NCI-H226 (cell line): ENCODE data around the gene PELI1.

Experiments
- DNase-seq: peaks from one replicate; pipeline ENCODE4 v3.0.0-alpha.2; 2015

Gene PELI1

DNA sequence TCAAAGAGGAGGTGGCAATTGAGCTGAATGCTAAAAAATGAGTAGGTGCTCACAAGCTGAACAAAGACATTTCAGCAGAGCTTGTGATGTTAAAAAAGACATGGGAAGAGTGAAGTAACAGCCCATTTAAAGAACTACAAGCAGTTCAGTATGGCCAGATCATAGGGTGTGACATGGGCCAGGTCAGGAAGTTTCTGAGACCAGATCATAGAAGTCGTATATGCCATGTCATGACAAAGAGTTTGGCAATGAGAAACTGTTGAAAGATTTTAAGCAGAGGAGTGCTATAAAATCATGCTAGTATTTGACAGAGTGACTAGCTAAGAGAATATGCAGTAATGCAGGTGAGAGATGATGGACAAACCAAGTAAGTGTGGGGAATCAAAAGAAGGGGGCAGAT is 7.3 kb upstream of the PELI1 start:
- no peak for DNase-seq

DNA sequence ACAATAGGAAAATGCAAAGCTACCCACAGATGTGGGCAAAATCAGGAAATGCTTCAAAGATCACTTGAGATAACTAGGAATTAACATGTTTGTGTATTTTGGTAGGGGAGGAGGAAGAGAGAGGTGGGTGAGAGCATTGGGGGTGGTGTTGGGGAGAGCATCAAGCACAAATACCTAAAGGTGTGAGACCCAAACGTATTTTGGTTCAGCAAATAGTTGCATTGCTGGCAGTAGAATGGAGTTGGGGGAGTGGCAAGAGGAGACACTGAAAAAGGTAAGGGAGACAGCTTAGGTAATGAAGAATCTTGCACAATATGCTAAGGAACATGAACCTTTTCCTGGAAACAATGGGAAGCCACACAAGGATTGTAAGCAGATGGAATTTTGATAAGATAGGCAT is 1.5 kb upstream of the PELI1 start:
- no peak for DNase-seq

DNA sequence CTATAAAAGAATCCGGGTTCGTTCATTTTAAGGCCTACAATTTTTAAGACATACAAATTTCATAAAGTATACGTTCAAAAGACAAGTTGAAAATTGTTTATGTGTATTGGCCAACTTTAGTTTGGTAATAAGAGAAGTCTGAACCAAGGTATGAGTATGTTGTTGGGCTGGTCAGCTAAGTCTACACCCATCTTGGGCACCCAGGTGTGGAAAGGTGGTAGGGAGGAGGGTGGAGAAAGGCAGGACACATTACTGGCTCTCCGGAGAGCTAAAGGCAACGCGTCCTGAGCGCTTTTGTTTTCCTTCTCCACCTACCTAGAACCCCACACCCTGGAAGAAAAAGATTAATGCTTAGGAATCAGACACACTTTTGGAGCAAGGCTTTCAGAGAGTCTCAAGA is 899 bp upstream of the PELI1 start:
- DNase-seq = no peak

DNA sequence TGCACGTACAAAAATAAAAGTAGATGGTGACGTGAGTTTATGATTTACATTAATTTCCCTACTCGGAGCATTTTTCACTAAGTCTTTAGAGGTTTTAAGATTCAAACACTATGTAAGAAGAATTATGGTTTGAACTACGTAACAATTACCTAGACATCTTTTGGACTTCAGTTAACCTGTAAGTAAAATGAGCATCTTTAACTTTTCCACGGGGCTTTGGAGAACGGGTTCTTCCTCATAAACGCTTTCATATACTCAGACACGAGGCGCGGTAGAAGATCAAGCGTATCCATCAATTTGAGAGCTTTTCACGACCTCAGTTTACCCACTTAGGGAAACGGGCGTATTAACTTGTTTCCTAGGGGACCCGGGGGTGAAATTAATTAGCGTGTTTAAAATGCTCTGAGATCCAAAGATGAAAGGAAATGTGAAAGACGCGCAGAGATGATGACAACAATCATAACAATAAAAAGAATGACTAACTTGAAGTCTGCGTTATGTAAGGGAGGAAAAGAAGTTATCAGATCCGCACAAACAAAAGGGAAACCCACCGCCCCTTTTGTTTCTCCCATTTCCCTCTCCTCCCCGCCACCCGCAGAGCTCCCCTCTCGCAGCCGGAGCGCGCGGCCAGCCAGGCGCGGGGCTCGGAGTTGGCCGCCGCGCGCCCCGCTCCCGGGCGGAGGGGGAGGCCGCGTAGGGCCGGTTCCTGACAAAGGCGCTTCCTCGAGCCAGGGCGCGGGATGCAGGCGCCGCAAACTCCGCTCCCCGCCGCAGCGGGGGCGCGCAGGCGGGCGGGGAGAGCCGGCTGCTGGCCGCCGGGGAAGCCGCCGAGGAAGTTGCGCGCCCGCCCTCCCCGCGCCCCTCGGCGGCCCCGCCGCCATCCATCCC is 807 bp downstream of the PELI1 start:
- peak; percentile 5 for DNase-seq

DNA sequence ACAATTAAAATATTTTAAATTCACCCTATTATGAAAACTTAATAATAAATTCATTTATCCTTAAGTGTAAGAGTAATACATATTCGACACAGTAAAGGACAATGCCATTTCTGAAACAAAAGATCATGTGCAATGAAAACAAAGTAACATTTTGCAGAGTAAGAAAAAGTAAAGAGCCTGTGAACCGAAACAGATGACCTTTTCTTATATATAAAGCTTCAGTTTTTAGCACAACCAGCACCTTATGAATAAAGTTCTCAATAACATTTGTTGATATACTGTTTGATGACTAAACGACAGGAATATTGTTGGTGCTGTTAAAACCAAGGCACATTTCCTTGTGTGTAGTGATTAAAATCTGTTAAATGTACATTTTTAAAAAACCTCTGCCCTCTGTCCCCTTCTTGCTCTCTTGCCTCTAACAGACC is 1.5 kb downstream of the PELI1 start:
- DNase-seq = no peak

DNA sequence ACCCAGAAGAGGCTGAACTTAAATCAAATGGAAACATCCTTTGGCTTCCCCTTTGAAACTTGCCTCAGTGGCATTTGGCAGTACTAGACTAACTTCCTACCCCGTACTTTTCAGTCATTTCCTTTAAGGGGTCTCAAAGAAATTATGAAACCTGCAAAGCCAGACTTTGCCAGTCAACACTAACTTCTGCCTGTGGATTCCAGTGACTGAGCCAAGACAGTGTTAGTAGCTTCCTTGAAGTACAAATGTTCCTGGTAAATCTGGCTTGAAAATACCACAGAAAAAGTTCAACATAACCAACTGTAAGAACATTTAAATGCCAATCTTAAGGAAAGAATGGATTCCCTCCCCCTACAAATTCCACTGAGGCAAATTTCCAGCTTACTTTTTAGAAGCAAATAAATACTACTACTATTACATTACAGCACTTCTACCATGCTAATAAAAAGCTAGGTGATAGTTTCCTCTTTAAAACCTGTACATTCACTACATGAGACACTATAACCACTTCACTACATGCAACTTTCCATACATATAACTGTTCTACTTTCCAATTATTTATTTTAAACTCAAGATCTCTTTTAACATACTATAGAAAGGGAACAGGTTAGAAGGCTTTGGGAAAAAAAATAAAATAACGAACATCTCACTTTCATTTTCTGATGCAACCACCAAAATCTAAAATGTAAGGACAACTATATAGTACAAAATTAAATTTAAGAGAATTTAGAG is 2.4 kb downstream of the PELI1 start:
- no peak for DNase-seq

DNA sequence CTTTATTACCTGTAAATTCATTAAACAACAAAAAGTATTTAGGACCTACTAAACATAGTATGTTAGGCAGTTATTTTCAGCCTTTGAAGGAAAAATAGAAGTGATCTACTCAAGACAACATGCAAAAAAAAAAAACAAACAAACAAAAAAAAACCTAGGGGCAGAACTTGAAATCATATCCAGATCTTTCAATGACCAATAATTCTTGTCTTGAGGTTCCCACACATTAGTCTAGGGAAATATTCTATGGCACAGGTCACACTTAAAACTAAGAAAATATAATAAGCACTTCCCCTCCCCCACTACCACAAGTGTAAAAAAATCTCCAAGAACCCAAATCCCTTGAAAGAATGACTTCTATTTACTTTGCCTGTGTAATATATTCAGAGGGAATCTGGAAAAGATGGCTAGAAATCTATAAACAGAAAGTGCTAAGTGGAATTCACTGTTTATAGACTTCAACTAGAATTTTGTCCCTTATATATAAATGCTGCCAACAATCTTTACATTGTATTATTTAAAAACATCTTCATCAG is 3.5 kb downstream of the PELI1 start:
- DNase-seq = no peak

DNA sequence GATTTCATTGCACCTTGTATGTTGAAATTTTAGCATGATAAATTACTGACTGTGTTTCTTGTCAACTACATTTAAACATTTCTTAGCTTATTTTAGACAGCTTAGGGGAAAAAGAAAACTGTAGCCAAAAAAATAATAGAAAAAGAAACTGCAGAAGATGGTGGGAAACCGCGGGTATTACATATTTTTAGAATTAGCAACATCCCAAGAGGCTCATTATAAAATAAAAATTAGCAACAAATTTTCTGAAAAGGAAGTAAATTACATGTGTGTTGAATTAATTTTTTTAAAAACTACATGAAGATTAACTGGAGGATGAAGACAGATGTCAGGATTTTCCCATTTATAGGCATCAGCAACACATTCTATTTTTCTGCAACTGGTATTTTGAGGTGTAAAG is 4.3 kb downstream of the PELI1 start:
- DNase-seq = no peak

DNA sequence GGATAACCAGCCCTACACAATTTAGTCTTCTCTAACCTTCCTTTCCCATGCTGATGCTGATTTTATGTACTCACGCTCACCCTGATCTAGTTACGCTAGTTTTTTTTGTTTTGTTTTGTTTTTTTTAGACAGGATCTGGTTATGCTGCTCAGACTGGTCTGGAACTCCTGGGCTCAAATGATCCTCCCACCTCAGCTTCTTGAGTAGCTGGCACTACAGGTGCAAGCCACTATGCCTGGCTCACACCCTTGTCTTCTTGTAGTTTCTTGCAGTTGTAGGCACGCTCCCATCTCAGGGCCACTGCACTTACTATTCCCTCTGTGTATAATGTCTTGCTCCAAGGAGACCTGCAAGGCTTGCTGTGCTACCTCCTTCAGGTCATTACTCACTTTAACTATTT is 6.2 kb downstream of the PELI1 start:
- no peak for DNase-seq

DNA sequence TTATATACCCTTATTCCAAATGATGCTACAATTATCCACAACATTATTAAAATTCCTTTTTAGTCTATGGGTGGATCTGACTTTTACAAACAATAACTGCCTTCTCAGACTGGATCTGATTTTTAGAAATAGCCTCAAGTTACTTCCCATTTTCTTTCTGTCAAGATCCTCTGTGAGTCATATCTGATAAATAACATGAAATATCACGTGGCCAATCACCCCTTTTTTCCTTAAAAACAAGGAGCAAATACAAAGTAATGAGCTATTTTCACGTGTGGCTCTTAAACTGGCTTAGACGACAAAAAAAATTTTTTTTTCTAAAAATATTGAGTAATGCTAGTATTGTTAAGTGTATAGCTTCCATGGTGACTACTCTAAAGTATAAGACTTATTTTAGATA is 6.7 kb downstream of the PELI1 start:
- DNase-seq = no peak

DNA sequence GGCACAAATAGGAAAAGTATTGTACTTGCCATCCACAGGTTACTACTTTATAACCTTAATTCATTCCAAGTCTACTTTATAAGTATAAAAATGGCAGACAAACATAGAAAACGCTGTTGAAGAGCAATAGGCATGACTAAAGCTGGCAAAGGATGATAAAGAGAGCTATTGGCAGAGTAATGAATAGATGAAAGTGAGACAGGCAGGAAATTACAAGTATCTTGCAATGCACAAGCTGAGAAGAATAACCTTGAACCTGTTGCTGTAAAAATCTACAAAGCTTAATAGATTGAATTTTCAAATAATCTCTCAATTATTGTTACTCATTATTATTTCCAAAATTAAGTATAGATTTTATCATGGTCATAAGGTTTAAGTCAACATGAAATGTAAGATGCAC is 8.8 kb downstream of the PELI1 start:
- no peak for DNase-seq

DNA sequence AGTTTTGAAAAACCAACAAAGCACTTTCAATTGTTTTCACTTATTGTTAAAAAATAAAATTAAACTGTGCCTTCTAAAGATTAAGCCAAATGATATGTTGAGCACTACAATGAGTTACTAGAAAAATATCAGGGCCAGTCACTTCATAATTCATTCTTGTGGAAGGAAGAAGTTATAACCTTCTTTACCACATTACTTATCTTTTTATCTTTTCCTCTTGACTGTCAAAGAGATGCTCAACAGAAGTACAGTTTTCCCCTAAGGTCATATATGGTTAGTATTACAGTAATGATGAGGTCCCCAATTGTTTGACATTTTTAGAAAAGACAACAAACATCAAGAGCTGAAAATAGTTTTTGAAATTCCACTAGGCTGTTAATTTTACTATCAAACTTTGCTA is 9.4 kb downstream of the PELI1 start:
- no peak for DNase-seq

DNA sequence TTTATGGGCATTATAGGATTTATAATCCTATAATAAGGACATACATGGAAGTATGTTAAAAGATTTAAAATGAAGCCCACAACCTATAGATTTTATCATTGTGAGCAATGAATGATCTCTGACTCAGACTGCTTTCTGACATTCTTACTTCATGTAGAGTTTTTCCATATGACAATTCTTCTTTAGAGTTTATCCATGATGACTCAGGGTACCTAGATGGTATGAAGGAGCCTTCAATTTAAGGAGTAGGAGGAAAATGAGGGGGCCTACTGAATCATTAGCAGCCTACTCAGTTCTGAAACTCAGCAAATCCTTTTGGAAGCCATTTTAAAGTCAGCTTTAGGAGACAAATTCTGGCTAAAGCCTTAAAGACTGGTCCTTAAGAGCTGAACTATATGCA is 10.4 kb downstream of the PELI1 start:
- peak; percentile 65 for DNase-seq

DNA sequence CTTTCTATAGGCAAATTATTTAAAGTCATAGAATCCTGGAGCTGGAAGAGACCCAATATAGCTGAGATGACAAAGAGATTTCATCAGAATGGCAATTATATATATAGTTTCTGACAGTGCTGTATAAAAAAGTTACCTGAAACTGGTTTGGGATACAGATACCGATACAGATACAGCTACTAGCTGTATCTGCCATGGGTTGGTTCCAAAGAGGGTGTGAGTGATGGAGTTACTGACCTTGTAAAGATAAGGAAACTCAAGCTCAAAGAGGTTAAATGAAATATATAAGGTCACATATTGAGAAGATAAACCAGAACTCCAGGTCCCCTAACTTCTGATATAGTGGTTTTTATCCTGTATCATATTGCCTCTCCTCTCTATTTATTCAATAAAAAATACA is 10.9 kb downstream of the PELI1 start:
- DNase-seq = no peak

DNA sequence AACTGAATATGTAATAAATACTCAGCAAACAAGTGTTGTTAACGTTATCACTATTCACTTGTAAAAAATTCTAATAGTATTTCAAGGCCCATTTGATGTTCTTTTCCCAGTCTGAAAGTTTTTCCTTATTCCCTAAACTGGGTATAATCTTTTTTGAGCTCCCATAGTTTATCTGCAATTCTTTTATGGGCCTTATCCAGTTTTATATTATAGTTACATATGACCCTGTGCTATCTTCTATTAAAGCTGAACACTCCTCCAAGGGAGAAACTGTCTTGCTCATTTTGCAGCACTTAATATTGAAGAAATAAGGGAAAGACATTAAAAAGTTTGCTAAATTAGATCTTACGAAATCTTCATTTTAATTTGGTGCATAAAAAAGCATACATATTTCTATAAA is 13.9 kb downstream of the PELI1 start:
- no peak for DNase-seq

DNA sequence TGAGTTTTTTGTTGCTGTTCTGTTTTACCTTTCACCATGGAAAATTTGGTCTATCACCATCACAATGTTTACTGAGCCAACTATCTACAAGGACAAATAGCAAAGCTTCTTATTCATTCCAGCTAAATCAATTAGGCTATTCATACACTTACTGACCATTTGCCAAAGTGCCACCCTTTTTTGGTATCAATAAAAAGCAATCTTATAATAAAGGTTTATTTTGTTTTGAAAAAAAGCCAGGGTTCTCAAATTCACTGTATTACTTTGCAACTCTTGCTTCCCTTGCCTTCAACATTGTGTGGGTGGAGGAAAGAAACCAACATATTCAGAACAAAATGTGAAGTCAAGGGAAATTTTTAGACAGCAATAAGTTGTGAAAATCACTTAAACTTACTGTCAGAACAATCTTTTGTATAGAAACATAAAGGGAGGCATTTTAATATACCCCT is 15.3 kb downstream of the PELI1 start:
- DNase-seq = no peak

DNA sequence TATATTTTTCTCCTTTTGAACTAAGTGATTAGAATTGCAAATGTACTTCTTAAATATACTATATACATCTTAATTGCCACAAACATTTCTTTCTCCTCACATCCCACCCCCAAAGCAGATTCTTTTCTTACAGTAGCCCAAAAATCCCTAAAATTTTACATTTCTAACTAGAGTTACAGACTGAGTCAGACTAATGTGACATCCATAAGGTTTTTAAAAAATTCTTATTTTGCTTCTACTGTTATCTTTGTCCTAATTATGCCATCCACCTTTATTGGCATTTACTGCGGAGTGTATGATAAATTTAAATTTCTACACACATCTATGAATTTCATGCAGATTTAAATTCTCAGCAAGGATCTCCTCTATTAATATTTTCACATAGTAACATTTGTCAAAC is 15.8 kb downstream of the PELI1 start:
- DNase-seq = no peak

DNA sequence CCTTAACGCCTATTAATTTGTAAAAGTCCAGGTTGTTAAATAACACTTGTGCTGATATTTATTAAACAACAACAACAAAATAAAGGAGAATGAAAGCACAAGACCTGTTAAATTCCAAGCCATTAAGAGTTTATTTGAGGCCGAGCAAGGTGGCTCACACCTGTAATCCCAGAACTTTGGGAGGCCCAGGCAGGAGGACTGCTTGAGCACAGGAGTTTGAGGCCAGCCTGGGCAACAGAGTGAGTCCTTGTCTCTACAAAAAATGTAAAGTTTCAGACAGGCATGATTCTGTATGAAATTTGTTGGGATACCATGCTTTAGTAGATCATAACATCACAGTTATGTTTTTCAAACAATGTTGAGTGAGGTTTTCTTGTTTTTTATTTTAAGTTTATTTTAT is 17.1 kb downstream of the PELI1 start:
- DNase-seq = no peak

DNA sequence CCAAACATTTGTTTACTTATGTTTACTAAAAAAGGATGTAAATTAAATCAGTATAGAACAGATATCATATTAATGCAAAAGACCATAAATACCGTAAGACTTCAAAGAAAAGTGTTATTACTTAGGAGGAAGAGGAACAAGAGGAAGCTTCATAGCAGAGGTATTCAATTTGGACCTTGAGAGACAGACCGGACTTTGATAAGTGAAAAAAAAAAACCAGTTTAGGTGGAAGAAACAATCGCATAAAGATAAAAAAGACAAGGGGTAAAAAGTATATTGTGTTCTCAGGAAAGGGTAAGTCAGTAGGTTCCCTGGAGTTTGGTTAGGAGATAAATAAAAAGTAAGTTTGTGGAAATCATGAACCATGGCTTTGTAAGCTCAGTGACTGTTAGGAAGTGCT is 17.6 kb downstream of the PELI1 start:
- no peak for DNase-seq

DNA sequence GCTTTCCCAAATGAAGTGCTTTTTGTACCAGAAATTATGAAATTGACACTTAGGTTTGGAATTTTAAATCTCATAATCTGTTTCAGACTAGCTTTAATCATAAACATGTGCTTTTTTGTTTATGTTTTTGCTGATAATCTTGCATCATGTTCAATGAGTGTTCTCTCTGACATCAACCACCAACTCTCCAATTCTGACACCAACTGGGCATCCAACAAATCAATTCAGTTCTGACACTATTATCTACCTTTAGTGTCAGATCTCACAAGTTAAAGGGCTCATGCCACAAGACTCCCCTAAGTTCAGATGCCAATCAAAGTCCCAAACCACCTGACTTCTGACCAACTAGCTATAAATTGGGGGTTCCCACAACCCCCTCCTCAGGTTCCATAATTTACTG is 19.6 kb downstream of the PELI1 start:
- DNase-seq = no peak

DNA sequence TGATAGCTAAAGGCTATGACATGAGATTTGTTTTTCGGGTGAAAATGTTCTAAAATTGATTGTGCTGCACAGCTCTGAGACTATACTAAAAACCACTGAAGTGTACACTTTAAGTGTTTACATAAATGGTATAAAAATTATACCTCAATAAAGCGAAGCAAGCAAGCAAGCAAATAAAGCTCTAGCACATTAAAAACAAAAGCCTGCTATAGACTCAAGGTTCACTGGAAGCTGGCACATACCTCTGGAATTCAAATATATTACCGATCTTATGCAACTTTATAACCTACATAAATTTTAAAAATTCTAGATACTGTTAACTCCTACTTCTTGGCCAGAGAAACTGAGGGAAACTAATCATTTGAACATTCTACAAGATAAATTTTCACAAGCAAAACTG is 20.1 kb downstream of the PELI1 start:
- no peak for DNase-seq

DNA sequence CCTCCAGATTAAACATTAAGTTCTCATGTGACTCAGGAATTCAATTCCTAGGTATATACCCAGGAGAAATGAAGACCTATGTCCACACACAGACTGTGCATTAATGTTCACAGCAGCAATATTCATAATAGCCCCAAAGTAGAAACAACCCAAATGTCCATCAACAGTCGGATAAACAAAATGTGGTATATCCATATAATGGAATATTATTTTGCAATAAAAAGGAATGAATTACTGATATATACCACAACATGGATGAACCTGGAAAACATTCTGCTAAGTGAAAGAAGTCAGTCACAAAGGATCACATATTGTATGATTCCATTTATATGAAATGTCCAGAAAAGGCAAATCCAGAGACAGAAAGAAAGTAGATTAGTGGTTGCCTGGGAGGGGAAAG is 20.5 kb downstream of the PELI1 start:
- DNase-seq = no peak

DNA sequence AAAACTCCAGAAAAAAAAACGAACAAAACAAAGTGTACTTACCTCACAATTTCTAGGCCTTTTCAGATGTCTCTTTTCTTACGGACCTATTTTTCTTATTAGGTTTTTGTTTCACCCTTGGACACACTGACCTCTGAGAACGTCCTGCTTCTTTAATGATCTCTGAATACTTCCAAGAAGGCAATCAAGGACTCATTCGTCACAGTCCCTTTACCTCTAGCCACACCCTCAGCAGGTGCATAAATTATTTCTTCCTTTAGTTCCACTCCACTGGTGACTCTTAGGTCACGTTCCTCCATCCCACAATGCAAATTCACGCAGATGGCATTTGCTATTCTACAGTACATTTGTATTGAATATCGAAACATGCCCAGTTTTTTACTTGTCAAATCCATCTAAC is 21.9 kb downstream of the PELI1 start:
- no peak for DNase-seq

DNA sequence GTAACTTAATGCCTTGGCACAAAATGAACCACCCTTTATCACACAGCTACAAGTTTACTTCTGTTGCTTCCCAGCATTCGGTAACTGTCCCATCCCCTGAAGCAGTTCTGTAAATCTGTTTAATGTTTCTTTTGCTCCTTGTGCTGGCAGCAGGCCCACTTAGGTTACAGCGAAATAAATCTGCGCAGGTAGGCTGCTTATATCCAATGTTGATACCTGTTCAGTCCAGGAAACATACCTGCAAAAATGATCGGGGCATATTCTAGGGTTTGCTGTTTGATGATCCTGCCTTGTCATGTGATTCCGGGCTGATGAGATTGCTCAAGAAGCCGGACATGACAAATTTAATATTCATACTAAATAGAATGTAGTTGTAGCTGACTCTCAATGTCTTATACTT is 23.3 kb downstream of the PELI1 start:
- no peak for DNase-seq
